DOHH2 (cell line): ENCODE data around the gene GPD1L.
"Not testable (repeated sequence)": the region's sequence is repeated elsewhere in the genome, so short reads cannot be mapped to it uniquely, and the experiment has no call there.

Experiments
- H3F3A ChIP-seq: fragments of 200-600 bp; sonication (generic), shearing (Covaris generic); 2 replicates; pipeline ENCODE4 v1.6.0; 2016; ENCODE audit warnings: antibody characterized with exemption, mild to moderate bottlenecking; ENCODE audit not compliant: control insufficient read depth, insufficient read depth
- H3K27ac ChIP-seq: fragments of 200-600 bp; sonication (generic); 2 replicates; pipeline ENCODE4 v1.5.1; 2014; ENCODE audit warnings: low read depth, mild to moderate bottlenecking, low read length, moderate library complexity
- H3K27me3 ChIP-seq: fragments of 200-600 bp; sonication (generic); 2 replicates; pipeline ENCODE4 v1.6.1; 2014; ENCODE audit warnings: mild to moderate bottlenecking, low read length, mixed read lengths; ENCODE audit not compliant: control insufficient read depth
- H3K36me3 ChIP-seq: fragments of 200-600 bp; sonication (generic); 2 replicates; pipeline ENCODE4 v1.6.1; 2014; ENCODE audit warnings: mild to moderate bottlenecking, low read length, moderate library complexity, mixed read lengths; ENCODE audit not compliant: control insufficient read depth
- H3K4me1 ChIP-seq: fragments of 200-600 bp; sonication (generic); 2 replicates; pipeline ENCODE4 v1.6.1; 2014; ENCODE audit warnings: mild to moderate bottlenecking, low read length, mixed read lengths; ENCODE audit not compliant: control insufficient read depth
- H3K4me2 ChIP-seq: fragments of 200-600 bp; sonication (generic); 2 replicates; pipeline ENCODE4 v1.6.0; 2014; ENCODE audit warnings: mild to moderate bottlenecking, low read length, moderate library complexity
- H3K4me3 ChIP-seq: fragments of 200-600 bp; sonication (generic); 2 replicates; pipeline ENCODE4 v1.5.1; 2014; ENCODE audit warnings: mild to moderate bottlenecking, low read length, mixed read lengths
- H3K79me2 ChIP-seq: fragments of 200-600 bp; sonication (generic); 2 replicates; pipeline ENCODE4 v1.6.1; 2014; ENCODE audit warnings: mild to moderate bottlenecking, low read length, mixed read lengths; ENCODE audit not compliant: control insufficient read depth
- H3K9me2 ChIP-seq: fragments of 200-600 bp; sonication (generic); replicated peaks from 2 replicates; pipeline ENCODE4 v1.6.1; 2014; ENCODE audit warnings: mild to moderate bottlenecking, low read length, mixed read lengths; ENCODE audit not compliant: control insufficient read depth
- H3K9me3 ChIP-seq: fragments of 200-600 bp; sonication (generic); 2 replicates; pipeline ENCODE4 v1.6.1; 2014; ENCODE audit warnings: antibody characterized with exemption, low read length, mixed read lengths; ENCODE audit not compliant: control insufficient read depth, insufficient read depth
- H4K20me1 ChIP-seq: fragments of 200-600 bp; sonication (generic); 2 replicates; pipeline ENCODE4 v1.6.0; 2014; ENCODE audit warnings: low read depth, mild to moderate bottlenecking, antibody characterized with exemption, low read length, moderate library complexity; ENCODE audit not compliant: control insufficient read depth, insufficient read depth
- CTCF ChIP-seq: fragments of 200-600 bp; sonication (generic); IDR thresholded peaks from one replicate; pipeline ENCODE4 v1.5.1; 2014; ENCODE audit warnings: antibody characterized with exemption, mild to moderate bottlenecking, low read depth, low read length; ENCODE audit not compliant: poor library complexity, severe bottlenecking
- EZH2phosphoT487 ChIP-seq: fragments of 200-600 bp; sonication (generic); IDR thresholded peaks from 2 replicates; pipeline ENCODE4 v1.6.1; 2017; ENCODE audit warnings: borderline replicate concordance, mild to moderate bottlenecking, antibody characterized with exemption, low read length, moderate library complexity, mixed read lengths

GPD1L gene

GRCh38 chr3:32186097-32186496, 79.7 kb downstream of the GPD1L start:
- Histone ChIP-seq H3K4me3 (no peak overlapping the region), H3K4me2 (no peak overlapping the region), H3K36me3 (no peaks in the 10 kb centered on the region), H3F3A (no peaks in the 10 kb centered on the region), H3K9me2 (no peaks in the 10 kb centered on the region), H3K27ac (no peak overlapping the region), H3K27me3 (no peaks in the 10 kb centered on the region), H3K4me1 (peaks cover 11% of the 10 kb centered on the region), H3K9me3 (no peaks in the 10 kb centered on the region), H4K20me1 (no peaks in the 10 kb centered on the region), H3K79me2 (no peaks in the 10 kb centered on the region)
- TF ChIP-seq CTCF (no peak), EZH2phosphoT487 (no peak)

- Histone ChIP-seq H3K4me1 (peaks cover 6% of the 10 kb centered on the region; the same call in 1 of the 2 replicates), H3K79me2 (no peaks in the 10 kb centered on the region), H3K4me2 (no peak overlapping the region), H3K27ac (no peak overlapping the region), H3K9me2 (no peaks in the 10 kb centered on the region), H3K4me3 (no peak overlapping the region), H4K20me1 (no peaks in the 10 kb centered on the region), H3K27me3 (no peaks in the 10 kb centered on the region), H3K9me3 (no peaks in the 10 kb centered on the region), H3K36me3 (no peaks in the 10 kb centered on the region), H3F3A (no peaks in the 10 kb centered on the region)
- TF ChIP-seq CTCF (no peak), EZH2phosphoT487 (no peak)
These were observed 80.5 kb downstream of the GPD1L start for GRCh38 chr3:32186876-32187275.

- Histone ChIP-seq H3K79me2 (no peaks in the 10 kb centered on the region), H3K27me3 (no peaks in the 10 kb centered on the region), H3K9me3 (no peaks in the 10 kb centered on the region), H3K27ac (no peak overlapping the region), H4K20me1 (no peaks in the 10 kb centered on the region), H3K4me3 (no peak overlapping the region), H3F3A (no peaks in the 10 kb centered on the region), H3K4me1 (peaks cover 6% of the 10 kb centered on the region; the same call in 1 of the 2 replicates), H3K4me2 (no peak overlapping the region), H3K9me2 (no peaks in the 10 kb centered on the region), H3K36me3 (no peaks in the 10 kb centered on the region)
- TF ChIP-seq CTCF = no peak
- no peak for TF ChIP-seq EZH2phosphoT487
These were observed 83.3 kb downstream of the GPD1L start for GRCh38 chr3:32189693-32190092.

GRCh38 chr3:32190556-32190955, 84.1 kb downstream of the GPD1L start:
- H4K20me1 ChIP-seq, H3F3A ChIP-seq, H3K27me3 ChIP-seq, H3K4me2 ChIP-seq, H3K79me2 ChIP-seq, H3K9me2 ChIP-seq, H3K9me3 ChIP-seq, H3K27ac ChIP-seq, H3K4me3 ChIP-seq, H3K4me1 ChIP-seq, H3K36me3 ChIP-seq: not testable (repeated sequence)
